SK-N-SH treated with all-trans-retinoic acid at 6 μM for 48 hours (cell line): ENCODE results near the gene ASB10.

Experiments
- ATAC-seq: fragments of 200-7000 bp; cut with Tn5 transposase; 3 replicates; pipeline ENCODE4 v1.9.1; 2020; ENCODE audit warnings: mild to moderate bottlenecking, moderate library complexity
- ARNTL ChIP-seq: fragments of 450-650 bp; formaldehyde crosslinking; IDR thresholded peaks from 2 replicates; pipeline ENCODE4 v1.5.0; 2020; ENCODE audit warnings: low read depth, mild to moderate bottlenecking, moderate library complexity, borderline replicate concordance
- BACH2 ChIP-seq: fragments of 250-450 bp; sonication (Bioruptor Pico); IDR thresholded peaks from 2 replicates; pipeline ENCODE4 v1.9.0; 2021; ENCODE audit warnings: mild to moderate bottlenecking, borderline replicate concordance
- ISL1 ChIP-seq: fragments of 250-450 bp; sonication (Bioruptor Pico); IDR thresholded peaks from 2 replicates; pipeline ENCODE4 v2.1.2; 2022; ENCODE audit warnings: mild to moderate bottlenecking, moderate library complexity
- OSR1 ChIP-seq: fragments of 250-450 bp; sonication (Bioruptor Pico); IDR thresholded peaks from 2 replicates; pipeline ENCODE4 v1.8.0; 2022; ENCODE audit warnings: moderate library complexity, mild to moderate bottlenecking, inconsistent platforms
- PPARA ChIP-seq: fragments of 250-450 bp; sonication (Bioruptor Pico); IDR thresholded peaks from 2 replicates; pipeline ENCODE4 v1.5.0; 2020; ENCODE audit warnings: mild to moderate bottlenecking, borderline replicate concordance
- RARB ChIP-seq: fragments of 250-450 bp; sonication (Bioruptor Pico); IDR thresholded peaks from 2 replicates; pipeline ENCODE4 v1.8.0; 2021; ENCODE audit warnings: mild to moderate bottlenecking, moderate library complexity
- SNAI2 ChIP-seq: fragments of 250-450 bp; sonication (Bioruptor Pico); IDR thresholded peaks from 2 replicates; pipeline ENCODE4 v1.5.0; 2020; ENCODE audit warnings: mild to moderate bottlenecking, moderate library complexity
- TCF4 ChIP-seq: fragments of 250-450 bp; sonication (Bioruptor Pico); IDR thresholded peaks from 2 replicates; pipeline ENCODE4 v1.8.0; 2021; ENCODE audit warnings: mild to moderate bottlenecking, moderate library complexity, borderline replicate concordance
- TOX ChIP-seq: fragments of 250-450 bp; sonication (Bioruptor Pico); IDR thresholded peaks from 2 replicates; pipeline ENCODE4 v1.8.0; 2021; ENCODE audit warnings: mild to moderate bottlenecking, moderate library complexity, borderline replicate concordance
- ZFP3 ChIP-seq: fragments of 250-450 bp; sonication (Bioruptor Pico); IDR thresholded peaks from 2 replicates; pipeline ENCODE4 v1.5.0; 2020; ENCODE audit warnings: mild to moderate bottlenecking, moderate library complexity
- ZFP30 ChIP-seq: fragments of 450-650 bp; formaldehyde crosslinking; IDR thresholded peaks from 2 replicates; pipeline ENCODE4 v1.5.0; 2022; ENCODE audit warnings: mild to moderate bottlenecking, moderate library complexity
- ZNF565 ChIP-seq: fragments of 450-650 bp; formaldehyde crosslinking; conservative IDR thresholded peaks from 2 replicates; pipeline ENCODE4 v1.5.0; 2020; ENCODE audit warnings: low read depth, mild to moderate bottlenecking, moderate library complexity
- ZNF70 ChIP-seq: fragments of 450-650 bp; formaldehyde crosslinking; IDR thresholded peaks from 2 replicates; pipeline ENCODE4 v1.5.0; 2020; ENCODE audit warnings: mild to moderate bottlenecking, moderate library complexity
- ZNF8 ChIP-seq: fragments of 450-650 bp; formaldehyde crosslinking; IDR thresholded peaks from 2 replicates; pipeline ENCODE4 v1.5.0; 2020; ENCODE audit warnings: mild to moderate bottlenecking, moderate library complexity
- TF ChIP-seq, protein P1 (sequence below): fragments of 250-450 bp; sonication (Bioruptor Pico); IDR thresholded peaks from 2 replicates; pipeline ENCODE4 v1.5.0; 2020; ENCODE audit warnings: mild to moderate bottlenecking, moderate library complexity
- TF ChIP-seq, protein P2 (sequence below): fragments of 250-450 bp; sonication (Bioruptor Pico); IDR thresholded peaks from 2 replicates; pipeline ENCODE4 v1.5.1; 2021; ENCODE audit warnings: mild to moderate bottlenecking, moderate library complexity
- TF ChIP-seq, protein P3 (sequence below): fragments of 250-450 bp; sonication (Bioruptor Pico); IDR thresholded peaks from 2 replicates; pipeline ENCODE4 v1.8.0; 2021; ENCODE audit warnings: low read depth, mild to moderate bottlenecking, moderate library complexity, borderline replicate concordance
- TF ChIP-seq, protein P4 (sequence below): fragments of 250-450 bp; sonication (Bioruptor Pico); IDR thresholded peaks from 2 replicates; pipeline ENCODE4 v1.5.1; 2020; ENCODE audit warnings: low read depth, mild to moderate bottlenecking, moderate library complexity

Gene ASB10, protein sequence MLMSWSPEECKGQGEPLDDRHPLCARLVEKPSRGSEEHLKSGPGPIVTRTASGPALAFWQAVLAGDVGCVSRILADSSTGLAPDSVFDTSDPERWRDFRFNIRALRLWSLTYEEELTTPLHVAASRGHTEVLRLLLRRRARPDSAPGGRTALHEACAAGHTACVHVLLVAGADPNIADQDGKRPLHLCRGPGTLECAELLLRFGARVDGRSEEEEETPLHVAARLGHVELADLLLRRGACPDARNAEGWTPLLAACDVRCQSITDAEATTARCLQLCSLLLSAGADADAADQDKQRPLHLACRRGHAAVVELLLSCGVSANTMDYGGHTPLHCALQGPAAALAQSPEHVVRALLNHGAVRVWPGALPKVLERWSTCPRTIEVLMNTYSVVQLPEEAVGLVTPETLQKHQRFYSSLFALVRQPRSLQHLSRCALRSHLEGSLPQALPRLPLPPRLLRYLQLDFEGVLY

DNA sequence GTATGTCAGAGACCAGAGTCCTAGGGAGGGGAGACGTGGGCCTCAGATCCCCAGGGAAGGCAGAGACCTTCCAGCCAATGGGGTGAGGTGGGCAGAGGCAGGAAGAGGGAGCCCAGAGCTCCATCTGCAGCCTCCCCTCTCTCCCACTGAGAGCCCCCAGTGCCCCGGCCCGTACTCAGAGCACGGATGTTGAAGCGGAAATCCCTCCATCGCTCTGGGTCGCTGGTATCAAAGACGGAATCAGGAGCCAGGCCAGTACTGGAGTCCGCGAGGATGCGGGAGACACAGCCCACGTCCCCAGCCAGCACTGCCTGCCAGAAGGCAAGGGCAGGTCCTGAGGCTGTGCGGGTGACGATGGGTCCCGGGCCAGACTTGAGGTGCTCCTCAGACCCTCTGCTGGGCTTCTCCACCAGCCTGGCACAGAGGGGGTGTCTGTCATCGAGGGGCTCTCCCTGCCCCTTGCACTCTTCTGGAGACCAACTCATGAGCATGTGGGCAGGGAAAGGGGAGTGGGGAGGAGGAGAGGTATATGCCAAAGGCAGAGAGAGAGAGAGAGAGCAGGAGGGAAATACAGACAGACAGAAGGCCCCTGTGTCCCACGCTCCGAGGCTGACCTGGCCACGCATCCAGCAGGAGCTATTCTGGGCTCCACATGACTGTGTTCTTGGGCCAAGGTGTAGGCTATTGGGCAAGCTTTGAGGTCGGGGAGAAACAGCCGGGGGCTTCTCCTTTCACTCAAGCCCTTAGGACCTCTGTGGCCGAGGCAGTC is at the start of gene ASB10:
TSS of gene ASB10 (minus strand) at position 611 of the 769 bp plus-strand sequence. CDS start at position 491, 120 bp downstream.
- TF ChIP-seq TCF4 (CRISPR knock-in tag) (no peak), SNAI2 (no peak), ZFP3 (CRISPR knock-in tag) (no peak), PPARA (no peak), OSR1 (CRISPR knock-in tag) (no peak), ZFP30 (no peak), TOX (CRISPR knock-in tag) (no peak), ZNF70 (CRISPR knock-in tag) (no peak), ZNF565 (no peak), ZNF8 (CRISPR knock-in tag) (no peak), BACH2 (CRISPR knock-in tag) (no peak), ISL1 (CRISPR knock-in tag) (no peak), RARB (no peak), ARNTL (CRISPR knock-in tag) (no peak)
- TF ChIP-seq, protein P1, sequence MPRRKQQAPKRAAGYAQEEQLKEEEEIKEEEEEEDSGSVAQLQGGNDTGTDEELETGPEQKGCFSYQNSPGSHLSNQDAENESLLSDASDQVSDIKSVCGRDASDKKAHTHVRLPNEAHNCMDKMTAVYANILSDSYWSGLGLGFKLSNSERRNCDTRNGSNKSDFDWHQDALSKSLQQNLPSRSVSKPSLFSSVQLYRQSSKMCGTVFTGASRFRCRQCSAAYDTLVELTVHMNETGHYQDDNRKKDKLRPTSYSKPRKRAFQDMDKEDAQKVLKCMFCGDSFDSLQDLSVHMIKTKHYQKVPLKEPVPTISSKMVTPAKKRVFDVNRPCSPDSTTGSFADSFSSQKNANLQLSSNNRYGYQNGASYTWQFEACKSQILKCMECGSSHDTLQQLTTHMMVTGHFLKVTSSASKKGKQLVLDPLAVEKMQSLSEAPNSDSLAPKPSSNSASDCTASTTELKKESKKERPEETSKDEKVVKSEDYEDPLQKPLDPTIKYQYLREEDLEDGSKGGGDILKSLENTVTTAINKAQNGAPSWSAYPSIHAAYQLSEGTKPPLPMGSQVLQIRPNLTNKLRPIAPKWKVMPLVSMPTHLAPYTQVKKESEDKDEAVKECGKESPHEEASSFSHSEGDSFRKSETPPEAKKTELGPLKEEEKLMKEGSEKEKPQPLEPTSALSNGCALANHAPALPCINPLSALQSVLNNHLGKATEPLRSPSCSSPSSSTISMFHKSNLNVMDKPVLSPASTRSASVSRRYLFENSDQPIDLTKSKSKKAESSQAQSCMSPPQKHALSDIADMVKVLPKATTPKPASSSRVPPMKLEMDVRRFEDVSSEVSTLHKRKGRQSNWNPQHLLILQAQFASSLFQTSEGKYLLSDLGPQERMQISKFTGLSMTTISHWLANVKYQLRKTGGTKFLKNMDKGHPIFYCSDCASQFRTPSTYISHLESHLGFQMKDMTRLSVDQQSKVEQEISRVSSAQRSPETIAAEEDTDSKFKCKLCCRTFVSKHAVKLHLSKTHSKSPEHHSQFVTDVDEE (CRISPR knock-in tag), result no peak
- TF ChIP-seq, protein P2, sequence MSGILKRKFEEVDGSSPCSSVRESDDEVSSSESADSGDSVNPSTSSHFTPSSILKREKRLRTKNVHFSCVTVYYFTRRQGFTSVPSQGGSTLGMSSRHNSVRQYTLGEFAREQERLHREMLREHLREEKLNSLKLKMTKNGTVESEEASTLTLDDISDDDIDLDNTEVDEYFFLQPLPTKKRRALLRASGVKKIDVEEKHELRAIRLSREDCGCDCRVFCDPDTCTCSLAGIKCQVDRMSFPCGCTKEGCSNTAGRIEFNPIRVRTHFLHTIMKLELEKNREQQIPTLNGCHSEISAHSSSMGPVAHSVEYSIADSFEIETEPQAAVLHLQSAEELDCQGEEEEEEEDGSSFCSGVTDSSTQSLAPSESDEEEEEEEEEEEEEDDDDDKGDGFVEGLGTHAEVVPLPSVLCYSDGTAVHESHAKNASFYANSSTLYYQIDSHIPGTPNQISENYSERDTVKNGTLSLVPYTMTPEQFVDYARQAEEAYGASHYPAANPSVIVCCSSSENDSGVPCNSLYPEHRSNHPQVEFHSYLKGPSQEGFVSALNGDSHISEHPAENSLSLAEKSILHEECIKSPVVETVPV (CRISPR knock-in tag), result no peak
- TF ChIP-seq, protein P3, sequence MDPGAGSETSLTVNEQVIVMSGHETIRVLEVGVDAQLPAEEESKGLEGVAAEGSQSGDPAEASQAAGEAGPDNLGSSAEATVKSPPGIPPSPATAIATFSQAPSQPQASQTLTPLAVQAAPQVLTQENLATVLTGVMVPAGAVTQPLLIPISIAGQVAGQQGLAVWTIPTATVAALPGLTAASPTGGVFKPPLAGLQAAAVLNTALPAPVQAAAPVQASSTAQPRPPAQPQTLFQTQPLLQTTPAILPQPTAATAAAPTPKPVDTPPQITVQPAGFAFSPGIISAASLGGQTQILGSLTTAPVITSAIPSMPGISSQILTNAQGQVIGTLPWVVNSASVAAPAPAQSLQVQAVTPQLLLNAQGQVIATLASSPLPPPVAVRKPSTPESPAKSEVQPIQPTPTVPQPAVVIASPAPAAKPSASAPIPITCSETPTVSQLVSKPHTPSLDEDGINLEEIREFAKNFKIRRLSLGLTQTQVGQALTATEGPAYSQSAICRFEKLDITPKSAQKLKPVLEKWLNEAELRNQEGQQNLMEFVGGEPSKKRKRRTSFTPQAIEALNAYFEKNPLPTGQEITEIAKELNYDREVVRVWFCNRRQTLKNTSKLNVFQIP (CRISPR knock-in tag), result no peak
- TF ChIP-seq, protein P4, sequence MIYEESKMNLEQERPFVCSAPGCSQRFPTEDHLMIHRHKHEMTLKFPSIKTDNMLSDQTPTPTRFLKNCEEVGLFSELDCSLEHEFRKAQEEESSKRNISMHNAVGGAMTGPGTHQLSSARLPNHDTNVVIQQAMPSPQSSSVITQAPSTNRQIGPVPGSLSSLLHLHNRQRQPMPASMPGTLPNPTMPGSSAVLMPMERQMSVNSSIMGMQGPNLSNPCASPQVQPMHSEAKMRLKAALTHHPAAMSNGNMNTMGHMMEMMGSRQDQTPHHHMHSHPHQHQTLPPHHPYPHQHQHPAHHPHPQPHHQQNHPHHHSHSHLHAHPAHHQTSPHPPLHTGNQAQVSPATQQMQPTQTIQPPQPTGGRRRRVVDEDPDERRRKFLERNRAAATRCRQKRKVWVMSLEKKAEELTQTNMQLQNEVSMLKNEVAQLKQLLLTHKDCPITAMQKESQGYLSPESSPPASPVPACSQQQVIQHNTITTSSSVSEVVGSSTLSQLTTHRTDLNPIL (CRISPR knock-in tag), result no peak
- no peak for ATAC-seq

DNA sequence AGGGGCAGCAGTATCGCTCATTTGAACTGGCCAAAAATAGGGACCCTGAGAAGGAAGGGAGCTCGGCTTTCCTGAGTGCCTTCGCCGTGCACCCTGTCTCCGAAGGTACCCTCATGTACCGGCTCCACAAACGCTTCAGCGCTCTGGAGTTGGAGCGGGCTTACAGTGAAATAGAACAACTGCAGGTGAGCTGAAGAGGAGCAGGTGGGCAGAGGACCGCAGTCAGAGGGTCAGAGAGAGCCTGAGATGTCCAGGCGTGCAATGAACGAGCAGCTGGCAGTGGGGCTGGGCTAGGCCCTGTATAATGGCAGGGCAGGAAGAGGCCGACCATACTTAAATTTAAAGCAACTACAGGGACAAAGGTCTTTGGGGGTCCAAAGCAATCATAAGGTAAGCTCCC is 49.4 kb upstream of the ASB10 start:
- no peak for ATAC-seq
- TF ChIP-seq OSR1 (CRISPR knock-in tag), result no peak

DNA sequence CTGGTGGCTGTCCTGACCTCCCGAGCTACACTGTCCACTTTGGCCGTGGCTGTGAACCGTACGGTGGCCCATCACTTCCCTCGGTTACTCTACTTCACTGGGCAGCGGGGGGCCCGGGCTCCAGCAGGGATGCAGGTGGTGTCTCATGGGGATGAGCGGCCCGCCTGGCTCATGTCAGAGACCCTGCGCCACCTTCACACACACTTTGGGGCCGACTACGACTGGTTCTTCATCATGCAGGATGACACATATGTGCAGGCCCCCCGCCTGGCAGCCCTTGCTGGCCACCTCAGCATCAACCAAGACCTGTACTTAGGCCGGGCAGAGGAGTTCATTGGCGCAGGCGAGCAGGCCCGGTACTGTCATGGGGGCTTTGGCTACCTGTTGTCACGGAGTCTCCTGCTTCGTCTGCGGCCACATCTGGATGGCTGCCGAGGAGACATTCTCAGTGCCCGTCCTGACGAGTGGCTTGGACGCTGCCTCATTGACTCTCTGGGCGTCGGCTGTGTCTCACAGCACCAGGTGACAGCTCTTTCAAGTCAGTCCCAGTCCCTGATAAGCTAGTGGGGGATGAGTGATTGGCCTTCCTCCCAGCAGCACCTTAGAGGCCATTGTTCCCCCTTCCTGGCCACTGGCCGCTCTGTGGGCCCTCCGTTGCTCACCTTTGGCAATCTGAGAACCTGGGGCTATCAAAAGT is 48.2 kb upstream of the ASB10 start:
- ATAC-seq, result no peak
- TF ChIP-seq, protein P4 (CRISPR knock-in tag), result no peak
- TF ChIP-seq TOX (CRISPR knock-in tag), result no peak
- TF ChIP-seq, protein P1 (CRISPR knock-in tag), result no peak
- TF ChIP-seq, protein P2 (CRISPR knock-in tag), result no peak
- TF ChIP-seq OSR1 (CRISPR knock-in tag), result no peak
- TF ChIP-seq, protein P3 (CRISPR knock-in tag), result no peak
- no peak for TF ChIP-seq TCF4 (CRISPR knock-in tag)
- no peak for TF ChIP-seq ZFP3 (CRISPR knock-in tag)
- no peak for TF ChIP-seq ZFP30
